ENCODE measurements around the gene HMGN2.
"Not testable (repeated sequence)": the region's sequence is repeated elsewhere in the genome, so short reads cannot be mapped to it uniquely, and the experiment has no call there.

The HMGN2 gene

DNA sequence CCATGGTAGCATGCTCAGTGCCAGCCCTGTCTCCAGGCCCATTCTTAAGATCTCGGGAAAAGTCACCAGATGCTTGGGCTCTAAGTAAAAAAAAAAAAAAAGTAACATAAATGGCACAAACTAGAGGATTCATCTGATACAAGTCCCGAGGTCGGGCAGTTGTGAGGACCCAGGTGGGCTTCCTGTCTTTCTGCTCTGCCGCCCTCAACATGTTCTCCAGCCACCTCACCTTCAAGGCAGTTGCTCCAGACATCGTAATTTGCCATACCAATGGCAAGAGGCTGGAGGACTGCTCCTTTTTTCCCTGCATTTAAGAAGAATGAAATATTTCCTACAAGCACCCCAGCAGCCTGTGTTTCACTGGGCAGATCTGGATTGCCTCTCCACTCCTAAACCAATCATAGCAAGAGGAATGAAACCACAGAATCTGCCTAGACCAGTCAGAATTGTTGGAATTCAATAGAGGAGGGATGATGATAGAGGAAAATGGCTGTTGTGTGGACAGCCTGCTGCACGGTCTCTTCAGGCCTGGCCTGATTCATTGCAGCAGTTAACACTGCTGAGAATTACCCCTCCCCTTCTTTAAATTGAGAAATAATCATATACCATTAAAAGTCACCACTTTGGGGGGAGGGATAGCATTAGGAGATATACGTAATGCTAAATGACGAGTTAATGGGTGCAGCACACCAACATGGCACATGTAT is 5.4 kb downstream of the HMGN2 start:
- DNase-seq, result no peak

DNA sequence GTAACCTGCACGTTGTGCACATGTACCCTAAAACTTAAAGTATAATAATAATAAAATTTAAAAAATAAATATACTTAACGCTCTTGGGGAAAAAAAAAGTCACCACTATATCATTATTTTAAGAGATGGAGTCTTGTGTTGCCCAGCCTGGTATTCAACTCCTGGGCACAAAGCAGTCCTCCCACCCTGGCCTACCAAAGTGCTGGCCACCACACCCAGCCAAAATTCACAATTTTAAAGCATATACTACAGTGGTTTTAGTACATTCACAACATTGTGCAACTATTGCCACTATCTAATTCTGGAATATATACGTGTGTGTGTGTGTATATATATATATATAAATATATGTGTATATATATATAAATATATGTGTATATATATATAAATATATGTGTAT is 5.9 kb downstream of the HMGN2 start:
- DNase-seq, result no peak

DNA sequence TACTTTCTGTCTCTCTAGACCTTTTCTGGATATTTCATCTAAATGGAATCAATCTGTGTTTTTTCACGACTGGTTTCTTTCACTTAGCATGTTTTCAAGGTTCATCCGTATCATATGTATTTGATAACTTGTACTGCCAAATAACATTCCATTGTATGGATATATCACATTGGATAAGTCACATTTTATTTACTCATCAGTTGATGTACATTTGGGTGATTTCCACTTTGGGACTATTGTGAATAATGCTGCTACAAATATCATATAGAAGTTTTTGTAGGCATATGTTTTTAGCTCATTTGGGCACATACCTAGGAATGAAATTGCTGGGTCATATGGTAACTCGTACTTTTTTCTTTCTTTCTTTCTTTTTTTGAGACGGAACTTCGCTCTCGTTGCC is 6.7 kb downstream of the HMGN2 start:
- no peak for DNase-seq

DNA sequence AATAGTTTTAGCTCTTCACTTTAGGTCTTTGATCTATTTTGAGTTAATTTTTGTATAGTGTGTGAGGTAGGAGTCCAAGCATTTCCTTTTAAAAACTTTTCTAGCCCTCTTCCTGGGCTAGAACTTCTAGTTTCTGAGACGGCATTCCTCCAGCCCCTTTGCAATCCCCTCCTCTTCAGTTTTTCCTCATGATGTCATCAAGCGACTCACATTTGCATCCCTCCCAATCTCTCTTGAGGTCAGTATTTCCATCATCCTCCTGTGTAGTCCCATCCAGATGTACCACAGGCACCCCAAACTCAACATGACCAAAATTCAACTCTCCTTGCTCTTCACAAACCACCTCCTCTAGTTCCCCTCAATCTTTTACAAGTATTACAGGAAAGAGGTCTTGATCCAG is 10.7 kb downstream of the HMGN2 start:
- no peak for DNase-seq

DNA sequence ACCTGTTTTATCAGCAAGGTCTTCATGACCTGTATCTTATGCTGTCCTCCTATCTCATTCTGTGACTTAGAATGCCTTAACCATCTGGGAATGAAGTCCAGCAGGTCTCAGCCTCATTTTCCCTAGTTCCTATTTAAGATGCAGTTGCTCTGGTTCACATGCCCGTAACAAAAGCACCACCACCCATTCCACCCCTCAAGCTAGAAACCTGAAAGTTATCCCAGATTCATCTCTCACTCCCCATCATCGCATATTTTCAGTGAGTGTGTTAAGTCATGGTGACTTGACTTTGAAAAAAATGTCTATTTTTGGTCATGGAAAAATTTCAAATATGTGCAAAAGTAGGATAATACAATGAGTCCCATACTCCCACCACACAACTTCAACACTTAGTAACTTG is 11.7 kb downstream of the HMGN2 start:
- DNase-seq, result no peak

DNA sequence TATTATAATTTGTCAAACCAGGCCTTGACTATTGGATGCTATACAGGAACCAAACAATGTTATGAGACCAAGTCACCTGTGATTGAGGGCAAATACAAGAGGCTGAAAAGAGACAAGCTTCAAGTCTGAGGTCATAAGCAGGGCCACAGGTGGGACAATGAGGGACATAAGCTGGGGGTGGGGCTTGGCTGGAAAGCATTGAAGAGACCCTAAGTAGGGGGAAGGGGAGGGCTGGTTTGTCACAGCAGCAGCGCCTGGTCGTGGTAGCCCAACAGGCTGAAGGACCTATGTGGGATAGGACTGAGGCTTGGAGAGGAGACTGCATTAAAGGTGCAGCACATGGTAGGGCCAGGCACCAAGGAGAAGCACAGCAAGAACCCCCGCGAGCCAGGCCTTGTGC is 17.9 kb downstream of the HMGN2 start:
- DNase-seq, result no peak

DNA sequence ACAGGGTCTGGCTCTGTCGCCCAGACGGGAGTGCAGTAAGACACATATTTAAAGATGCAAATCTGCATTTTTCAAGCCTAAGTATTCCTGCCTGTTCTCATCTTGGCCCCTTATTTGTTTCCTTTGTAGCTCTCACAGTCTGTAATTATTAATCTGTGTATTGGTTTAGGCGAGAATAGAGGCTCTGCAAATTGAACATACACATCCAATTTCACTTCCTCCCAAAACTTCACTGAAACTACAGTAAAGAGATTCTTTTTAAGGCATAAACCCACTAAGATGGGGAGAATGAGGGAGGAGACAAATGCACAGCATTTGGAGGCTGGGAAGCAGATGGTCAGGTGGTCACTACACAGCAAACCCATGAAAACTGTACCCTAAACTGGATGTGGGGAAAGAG is 21.0 kb downstream of the HMGN2 start:
- DNase-seq, result no peak

DNA sequence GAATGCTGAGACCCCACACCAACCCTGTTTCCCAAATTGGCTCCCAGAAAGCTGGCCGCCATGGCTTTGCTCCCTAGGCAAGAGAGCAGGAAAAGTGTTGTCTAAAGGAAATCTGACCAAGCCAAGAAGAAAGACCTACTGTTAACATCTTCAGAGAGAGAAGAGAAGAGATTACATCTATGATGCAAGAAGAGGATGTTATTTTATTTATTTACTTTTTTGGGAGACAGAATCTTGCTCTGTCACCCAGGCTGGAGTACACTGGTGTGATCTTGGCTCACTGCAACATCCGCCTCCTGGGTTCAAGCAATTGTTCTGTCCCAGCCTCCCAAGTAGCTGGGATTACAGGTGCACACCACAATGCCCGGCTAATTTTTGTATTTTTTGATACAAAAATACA is 21.7 kb downstream of the HMGN2 start:
- no peak for DNase-seq

DNA sequence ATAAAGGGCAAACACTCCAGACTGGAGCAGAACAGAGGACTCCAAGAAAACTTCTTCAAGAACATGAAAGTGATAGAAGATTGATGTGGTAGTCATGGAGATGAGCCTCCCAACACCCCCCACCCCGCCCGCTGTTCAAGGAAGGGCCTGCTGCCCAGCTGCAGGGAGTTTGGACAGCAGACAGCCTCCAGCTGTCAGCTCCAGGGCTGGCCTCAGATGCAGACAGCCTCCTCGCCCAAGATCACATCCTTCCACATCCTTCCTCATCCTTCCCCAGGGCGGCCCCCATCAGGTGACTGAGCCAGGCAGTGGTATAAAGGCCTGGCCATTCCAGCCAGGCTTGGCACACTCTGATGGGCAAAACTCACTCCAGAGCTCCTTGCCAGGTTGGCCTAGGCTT is 24.6 kb downstream of the HMGN2 start:
- DNase-seq, result no peak

DNA sequence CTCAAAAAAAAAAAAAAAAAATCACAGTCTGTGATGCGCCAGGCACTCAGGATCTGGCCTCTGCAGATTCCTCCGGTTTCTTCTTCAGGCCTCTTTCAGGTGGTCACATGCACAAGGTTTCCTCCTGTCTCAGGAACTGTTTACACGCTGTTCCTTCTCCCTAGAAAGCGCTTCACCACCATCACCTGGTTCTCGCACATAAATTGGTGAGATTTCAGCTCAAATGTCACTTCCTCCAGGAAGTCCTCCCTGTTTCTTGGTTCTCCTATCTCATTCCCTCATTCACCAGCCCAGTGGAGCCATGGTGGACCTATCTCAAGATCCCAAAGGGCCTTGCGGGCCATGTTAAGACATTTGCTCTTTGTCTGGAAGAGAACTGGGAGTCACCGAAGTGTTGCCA is 26.7 kb downstream of the HMGN2 start:
- DNase-seq, result no peak

DNA sequence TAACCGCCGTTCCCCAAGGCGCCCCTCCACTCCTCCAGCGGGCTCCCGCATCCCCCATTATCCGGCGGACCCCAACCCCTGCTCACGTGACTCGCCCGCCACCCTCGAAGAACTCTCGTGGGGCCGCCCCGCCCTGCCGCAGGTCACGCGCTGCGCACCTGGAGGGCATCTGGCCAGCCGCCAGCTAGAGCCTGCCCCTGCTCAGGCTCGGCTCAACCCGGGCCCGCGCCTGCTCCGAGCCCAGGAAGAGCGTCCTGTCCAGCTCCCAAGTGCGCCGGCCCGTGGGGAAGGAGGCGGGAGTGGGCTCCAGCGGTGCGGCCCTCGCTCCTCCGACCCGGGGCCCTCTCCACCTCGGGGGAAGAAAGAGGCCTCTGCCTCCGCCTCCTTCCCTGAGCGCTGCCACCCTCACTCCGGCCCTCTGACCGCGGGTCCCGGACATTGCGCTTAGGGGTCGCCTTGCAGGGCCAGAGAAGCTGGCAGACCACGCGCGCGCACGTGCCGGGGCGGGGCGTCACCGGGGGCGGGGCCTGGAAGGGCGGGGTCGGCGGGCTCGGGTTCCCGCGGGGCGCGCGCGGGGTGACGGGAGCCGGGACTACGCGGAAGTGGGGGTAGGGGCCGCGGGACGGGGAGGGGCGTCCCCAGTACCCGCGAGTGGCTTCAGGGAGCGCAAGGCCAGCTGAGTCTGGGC is 28.4 kb downstream of the HMGN2 start:
- DNase-seq, result peak; percentile 82

DNA sequence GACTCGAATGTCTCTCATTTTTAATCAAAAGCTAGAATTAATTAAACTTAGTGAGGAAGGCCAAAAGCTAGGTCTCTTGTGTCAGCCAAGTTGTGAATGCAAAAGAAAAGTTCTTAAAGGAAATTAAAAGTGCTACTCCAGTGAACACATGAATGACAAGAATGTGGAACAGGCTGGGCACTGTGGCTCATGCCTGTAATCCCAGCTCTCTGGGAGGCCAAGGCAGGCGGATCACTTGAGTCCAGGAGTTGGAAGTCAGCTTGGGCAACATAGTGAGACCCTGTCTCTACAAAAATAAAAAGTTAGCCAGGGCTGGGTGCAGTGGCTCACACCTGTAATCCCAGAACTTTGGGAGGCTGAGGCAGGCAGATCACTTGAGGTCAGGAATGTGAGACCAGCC is 38.5 kb downstream of the HMGN2 start:
- DNase-seq, result not testable (repeated sequence)

DNA sequence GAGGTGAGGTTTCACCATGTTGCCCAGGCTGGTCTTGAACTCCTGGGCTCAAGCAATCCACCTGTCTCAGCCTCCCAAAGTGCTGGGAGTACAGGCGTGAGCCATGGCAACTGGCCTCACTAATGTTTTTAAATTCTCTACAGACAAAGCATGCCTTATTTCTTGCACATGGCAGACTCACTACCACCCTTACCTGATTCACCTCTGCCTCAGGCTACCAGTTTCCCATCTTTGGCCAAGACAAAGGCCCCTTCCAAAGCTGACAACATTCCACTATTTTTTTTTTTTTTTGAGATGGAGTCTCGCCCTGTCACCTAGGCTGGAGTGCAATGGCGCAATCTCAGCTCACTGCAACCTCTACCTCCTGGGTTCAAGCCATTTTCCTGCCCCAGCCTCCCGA is 43.6 kb downstream of the HMGN2 start:
- DNase-seq, result not testable (repeated sequence)

DNA sequence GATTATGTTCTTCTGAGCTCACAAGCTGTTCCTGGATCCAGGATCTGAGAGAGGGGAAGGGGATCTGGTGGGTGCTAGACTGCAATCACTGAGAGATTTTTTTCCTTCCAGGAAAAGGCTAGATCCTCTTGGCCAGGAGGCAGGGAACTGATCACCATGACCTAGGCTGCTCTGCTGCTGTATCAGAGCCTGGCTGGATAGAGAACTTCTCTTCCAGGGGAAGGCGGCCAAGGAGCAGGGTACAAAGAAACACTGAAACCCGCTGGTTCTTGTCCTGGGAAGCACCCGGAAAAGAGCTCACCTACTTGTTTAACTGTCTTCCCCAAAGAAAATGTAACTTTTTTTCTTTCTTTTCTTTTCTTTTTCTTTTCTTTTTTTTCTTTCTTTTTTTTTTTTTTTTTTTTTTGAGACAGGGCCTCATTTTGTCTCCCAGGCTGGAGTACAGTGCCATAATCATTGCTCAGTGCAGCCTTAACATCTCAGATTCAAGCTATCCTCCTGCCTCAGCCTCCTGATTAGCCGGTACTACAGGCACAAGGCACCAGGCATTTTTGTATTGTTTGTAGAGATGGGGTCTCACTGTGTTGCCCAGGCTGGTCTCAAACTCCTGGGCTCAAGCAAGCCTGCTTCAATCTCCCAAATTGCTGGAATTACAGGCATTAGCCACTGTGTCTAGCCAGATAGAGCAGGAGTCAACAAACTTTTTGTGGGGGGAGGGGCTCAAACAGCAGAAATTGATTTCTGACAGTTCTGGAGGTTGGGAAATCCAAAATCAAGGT is 44.9 kb downstream of the HMGN2 start:
- no peak for DNase-seq

DNA sequence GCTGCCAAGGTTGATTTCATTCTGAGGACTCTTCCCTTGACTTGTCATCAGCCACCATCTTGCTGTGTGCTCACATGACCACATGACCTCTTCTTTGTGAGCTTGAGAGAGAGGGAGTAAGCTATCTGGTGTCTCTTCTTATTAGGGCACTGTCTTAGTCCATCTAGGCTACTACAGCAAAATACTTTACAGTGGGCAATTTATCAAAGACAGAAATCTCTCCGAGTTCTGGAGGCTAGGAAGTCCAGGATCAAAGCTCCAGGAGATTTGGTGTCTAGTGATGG is 45.5 kb downstream of the HMGN2 start:
- no peak for DNase-seq

DNA sequence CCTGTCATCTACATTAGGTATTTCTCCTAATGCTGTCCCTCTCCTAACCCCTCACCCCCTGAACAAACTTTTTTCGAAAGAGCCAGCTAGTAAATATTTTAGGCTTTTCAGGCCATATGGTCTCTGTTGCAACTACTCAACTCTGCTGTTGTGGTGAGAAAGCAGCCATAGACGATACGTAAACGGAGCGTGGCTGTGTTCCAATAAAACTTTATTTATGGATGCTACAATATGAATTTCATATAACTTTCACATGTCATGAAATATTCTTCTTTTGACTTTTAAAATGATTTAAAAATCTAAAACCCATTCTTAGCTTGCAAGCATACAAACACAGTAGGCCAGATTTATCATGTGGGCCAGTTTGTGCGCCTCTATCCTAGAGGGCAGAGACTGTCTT is 46.1 kb downstream of the HMGN2 start:
- DNase-seq, result no peak

DNA sequence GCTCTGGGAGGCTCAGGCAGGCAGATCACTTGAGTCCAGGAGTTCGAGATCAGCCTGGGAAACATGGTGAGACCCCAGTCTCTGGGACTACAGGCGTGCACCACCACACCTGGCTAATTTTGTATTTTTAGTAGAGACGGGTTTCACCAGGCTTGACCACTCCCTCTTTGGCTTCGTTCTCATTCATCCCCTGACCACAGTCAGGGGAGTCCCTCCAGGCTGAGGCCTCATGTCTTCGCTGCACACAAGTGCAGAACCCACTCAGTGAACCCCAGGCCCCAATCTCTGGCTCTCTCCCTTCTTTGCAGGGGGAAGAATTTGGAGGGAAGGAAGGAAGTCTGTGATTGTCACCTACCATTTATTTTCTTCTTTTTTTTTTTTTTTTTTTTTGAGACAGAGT is 48.1 kb downstream of the HMGN2 start:
- no peak for DNase-seq

DNA sequence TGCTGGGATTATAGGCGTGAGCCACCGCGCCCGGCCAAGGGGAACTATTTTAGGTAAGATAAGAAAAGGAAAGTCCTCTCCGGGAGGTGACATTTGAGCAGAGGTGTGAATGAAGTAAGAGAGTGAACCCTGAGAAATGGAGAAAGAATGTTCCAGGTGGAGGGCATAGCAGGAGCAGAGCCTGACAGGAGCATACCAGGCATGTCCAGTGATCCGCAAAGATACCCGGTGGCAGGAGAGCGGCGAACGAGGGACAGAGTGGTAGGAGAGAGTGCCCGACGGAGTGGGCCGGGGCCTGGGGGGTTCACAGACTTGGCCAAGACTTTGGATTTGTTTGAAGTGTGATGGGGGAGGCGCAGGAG is 49.4 kb downstream of the HMGN2 start:
- no peak for DNase-seq

DNA sequence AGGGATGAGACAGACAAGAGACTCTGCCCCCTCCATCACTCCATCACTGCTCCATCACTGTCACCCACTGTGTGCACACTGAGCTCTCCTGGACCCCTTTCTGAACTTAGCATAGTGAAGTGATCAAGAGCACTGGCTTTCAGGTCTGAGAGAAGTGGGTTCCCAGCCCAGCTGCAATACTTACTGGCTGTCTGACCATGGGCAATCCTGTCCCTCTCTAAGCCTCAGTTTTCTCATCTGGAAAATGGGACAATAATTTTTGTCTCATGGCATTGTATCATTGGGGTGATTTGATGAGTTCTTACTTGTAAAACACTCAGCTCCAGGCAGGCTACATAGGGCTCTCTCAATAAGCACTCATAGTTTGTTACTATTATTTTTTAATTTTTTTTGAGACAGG is 49.8 kb downstream of the HMGN2 start:
- DNase-seq, result no peak

DNA sequence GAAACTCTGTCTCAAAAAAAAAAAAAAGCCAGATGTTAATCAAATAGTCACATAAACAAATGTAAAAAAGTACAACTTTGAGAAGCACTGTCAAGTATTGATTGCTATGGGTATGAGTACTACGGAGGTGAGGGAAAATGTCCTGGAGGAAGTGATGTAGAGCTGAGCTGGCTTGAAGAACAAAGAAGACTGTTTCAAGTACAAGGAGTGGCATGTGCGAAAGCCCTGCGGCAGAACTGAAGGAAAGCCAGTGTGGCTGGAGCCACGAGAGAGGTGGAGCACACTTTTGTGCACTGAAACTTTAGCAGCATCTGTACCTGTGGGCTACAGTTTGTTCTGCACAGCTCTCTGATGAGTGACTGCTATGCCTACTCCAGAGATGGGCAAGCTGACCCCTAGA is 51.9 kb downstream of the HMGN2 start:
- no peak for DNase-seq

Data from activated CD4-positive, alpha-beta T cell treated with anti-CD3 and anti-CD28 coated beads for 1 hour (primary cell).